Gastrocnemius medialis (tissue), 4 donors: ENCODE results near the gene MARCHF9.

Experiments used
- CTCF ChIP-seq, 5 experiments: fragments of 450-650 bp in 3 of 5; fragments of 200-600 bp in 2 of 5; sonication (generic) in 2 of 5; IDR thresholded peaks in 4 of 5; conservative IDR thresholded peaks in 1 of 5; 1 replicate in 4 of 5; 2 replicates in 1 of 5; pipeline ENCODE4 v1.5.1; 2016 to 2019; ENCODE audit warnings: antibody characterized with exemption in 5 of 5, mild to moderate bottlenecking in 3 of 5, moderate library complexity in 3 of 5
- POLR2A ChIP-seq, 2 donors: fragments of 450-650 bp; IDR thresholded peaks; one replicate each; pipeline ENCODE4 v1.6.1; 2017; ENCODE audit warnings: antibody characterized with exemption in 2 of 2, mild to moderate bottlenecking in 2 of 2, moderate library complexity in 2 of 2

DNA sequence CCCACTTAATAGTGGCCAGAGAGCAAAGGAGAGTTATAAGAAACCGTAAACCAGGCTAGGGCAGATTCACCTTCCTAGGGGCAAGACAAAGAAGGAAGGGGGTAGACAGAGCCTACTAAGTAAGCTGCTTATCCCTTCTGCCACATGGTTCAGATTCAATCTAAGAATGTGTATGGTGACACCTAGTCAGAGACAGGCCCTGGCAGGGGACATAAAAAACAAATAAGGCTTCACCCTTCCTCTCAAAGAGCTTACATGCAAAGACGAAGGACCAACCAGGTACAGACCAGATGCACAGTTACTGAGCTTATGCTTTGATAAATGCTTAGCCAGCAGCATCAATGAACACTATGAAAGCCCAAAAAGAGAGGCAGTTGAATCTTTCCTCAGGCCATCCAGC is 7.6 kb downstream of the MARCHF9 start:
- TF ChIP-seq CTCF (IDR thresholded peaks at IDR 0.05 in 4 of 5, conservative IDR thresholded peaks at IDR 0.05 in 1 of 5): no peak
- TF ChIP-seq POLR2A (IDR thresholded peaks at IDR 0.05): no peak
